Endothelial cell of umbilical vein (primary cell): ENCODE results near the gene MLEC. TPM values are rescaled to one million over a fixed set of nuclear protein-coding genes. Genes with fewer than 3 reads are reported as not detected.
A peak's percentile ranks its signal among the peaks of the same experiment; 100 is the strongest.

Experiments
- BruUV-seq: library from RNA; stranded (reverse); fragments of 400-500 nt; replicated peaks from 2 replicates; lab custom pipeline; 2021; lab: Mats Ljungman, UMichigan
- CTCF ChIA-PET: fragments of 300-600, 350-600 bp; sonication (Branson Sonifier 250); formaldehyde crosslinking; loops from one replicate; lab custom pipeline; 2021; ENCODE audit warnings: antibody characterized with exemption, inconsistent platforms; lab: Charles Lee
- POLR2A ChIA-PET: fragments of 300-600, 350-600 bp; sonication (Branson Sonifier 250); formaldehyde crosslinking; loops from one replicate; lab custom pipeline; 2021; ENCODE audit warnings: antibody characterized with exemption, inconsistent platforms; lab: Charles Lee
- DNase-seq: peaks from one replicate; pipeline ENCODE4 v3.0.0-alpha.2; 2011; ENCODE audit warnings: low read depth, low spot score
- FAIRE-seq: peaks from 2 replicates; lab custom pipeline; 2011; peaks lifted over from hg19 to GRCh38; lab: Jason Lieb, UNC
- H2AFZ ChIP-seq: 2 replicates; pipeline ENCODE4 v1.6.0; 2012; ENCODE audit warnings: low read depth, low read length, control low read depth, inconsistent platforms
- H3K27ac ChIP-seq: 2 replicates; pipeline ENCODE4 v1.5.1; 2011; ENCODE audit warnings: low read depth, mild to moderate bottlenecking, control low read depth, low read length, moderate library complexity; ENCODE audit not compliant: insufficient read depth
- H3K27me3 ChIP-seq, 2 experiments: 2 replicates each; pipeline versions ENCODE4 v1.6.0 to v1.6.1; 2011; ENCODE audit warnings: low read length in 2 of 2, mixed read lengths in 1 of 2; ENCODE audit not compliant: control insufficient read depth in 2 of 2, insufficient read depth in 2 of 2
- H3K36me3 ChIP-seq, 2 experiments: 2 replicates in 1 of 2; 3 replicates in 1 of 2; pipeline ENCODE4 v1.5.1; 2011; ENCODE audit warnings: low read length in 2 of 2, mild to moderate bottlenecking in 1 of 2, moderate library complexity in 1 of 2; ENCODE audit not compliant: control insufficient read depth in 2 of 2, insufficient read depth in 2 of 2; ENCODE audit errors: extremely low read depth in 1 of 2
- H3K4me1 ChIP-seq: 3 replicates; pipeline ENCODE4 v1.5.1; 2011; ENCODE audit warnings: mild to moderate bottlenecking, low read length; ENCODE audit not compliant: control insufficient read depth, insufficient read depth; ENCODE audit errors: extremely low read depth
- H3K4me2 ChIP-seq: 2 replicates; pipeline ENCODE4 v1.6.1; 2011; ENCODE audit warnings: low read length, control low read depth, mixed read lengths; ENCODE audit not compliant: insufficient read depth
- H3K4me3 ChIP-seq, 3 experiments: fragments of 200-600 bp in 1 of 3; sonication (generic), shearing (Covaris generic) in 1 of 3; replicated peaks in 1 of 3; 2 replicates each; pipeline ENCODE4 v1.5.1; 2011 to 2016; ENCODE audit warnings: control low read depth in 3 of 3, low read length in 3 of 3, mild to moderate bottlenecking in 2 of 3, inconsistent platforms in 1 of 3, low read depth in 1 of 3, moderate library complexity in 1 of 3; ENCODE audit not compliant: insufficient read depth in 1 of 3
- H3K79me2 ChIP-seq: 2 replicates; pipeline ENCODE4 v1.6.0; 2012; ENCODE audit warnings: low read length, inconsistent platforms; ENCODE audit not compliant: control insufficient read depth, insufficient read depth
- H3K9ac ChIP-seq: replicated peaks from 2 replicates; pipeline ENCODE3; 2011; ENCODE audit warnings: low read length, control low read depth; ENCODE audit not compliant: insufficient read depth; ENCODE audit errors: extremely low read depth
- H3K9me1 ChIP-seq: replicated peaks from 3 replicates; pipeline ENCODE4 v1.6.0; 2011; ENCODE audit warnings: mild to moderate bottlenecking, low read length; ENCODE audit not compliant: control insufficient read depth, insufficient read depth; ENCODE audit errors: extremely low read depth
- H3K9me3 ChIP-seq: replicated peaks from 2 replicates; pipeline ENCODE4 v1.5.1; 2012; ENCODE audit warnings: low read length, inconsistent platforms; ENCODE audit not compliant: control insufficient read depth, insufficient read depth
- H4K20me1 ChIP-seq: replicated peaks from 2 replicates; pipeline ENCODE3; 2011; ENCODE audit warnings: mild to moderate bottlenecking, low read length; ENCODE audit not compliant: control insufficient read depth, insufficient read depth; ENCODE audit errors: extremely low read depth
- CTCF ChIP-seq, 2 donors: IDR thresholded peaks; 1 replicate in 1 of 2; 2 replicates in 1 of 2; pipeline ENCODE4 v1.5.1; 2011; ENCODE audit warnings: low read length in 2 of 2, mild to moderate bottlenecking in 2 of 2, moderate library complexity in 2 of 2, control low read depth in 1 of 2, inconsistent platforms in 1 of 2, low read depth in 1 of 2; ENCODE audit not compliant: insufficient read depth in 1 of 2; ENCODE audit errors: extremely low read depth in 1 of 2
- FOS ChIP-seq: IDR thresholded peaks from 2 replicates; pipeline ENCODE4 v1.6.1; 2011; ENCODE audit warnings: mild to moderate bottlenecking, low read length, moderate library complexity, borderline replicate concordance; ENCODE audit not compliant: insufficient read depth
- GATA2 ChIP-seq: IDR thresholded peaks from 2 replicates; pipeline ENCODE4 v1.7.0; 2011; ENCODE audit warnings: low read depth, mild to moderate bottlenecking, moderate library complexity, mixed read lengths, low read length; ENCODE audit not compliant: insufficient read length, insufficient read depth
- JUN ChIP-seq: IDR thresholded peaks from 2 replicates; pipeline ENCODE4 v1.6.1; 2011; ENCODE audit warnings: borderline replicate concordance, low read depth; ENCODE audit not compliant: insufficient read length, insufficient read depth
- MAX ChIP-seq: IDR thresholded peaks from 2 replicates; pipeline ENCODE4 v1.6.1; 2011; ENCODE audit not compliant: insufficient read depth, insufficient read length
- MYC ChIP-seq: IDR thresholded peaks from one replicate; pipeline ENCODE4 v1.6.1; 2011; ENCODE audit warnings: mild to moderate bottlenecking, low read depth, low read length
- POLR2A ChIP-seq: IDR thresholded peaks from 2 replicates; pipeline ENCODE4 v1.6.1; 2012; ENCODE audit warnings: low read depth, mild to moderate bottlenecking, control low read depth, low read length
- POLR2AphosphoS5 ChIP-seq: IDR thresholded peaks from 2 replicates; pipeline ENCODE4 v1.6.1; 2012; ENCODE audit warnings: low read depth, mild to moderate bottlenecking, control low read depth, low read length, moderate library complexity; ENCODE audit not compliant: insufficient read depth
- dilution Hi-C: fragments of 300-500 bp; cut with MboI; formaldehyde crosslinking; loops from one replicate; pipeline ENCODE4 v1.15.0; 2019; ENCODE audit warnings: low sequenced_read_pairs; ENCODE audit not compliant: extremely low pct_ligation_motif_present
- intact Hi-C: fragments of 100-400 bp; cut with micrococcal nuclease; formaldehyde crosslinking; loops from one replicate; pipeline ENCODE4 v1.10.0; 2022
- polyA plus RNA-seq, 4 experiments: library from polyadenylated mRNA; depleted of rRNA in 3 of 4; stranded (reverse) in 3 of 4; unstranded in 1 of 4; fragments of >200 nt; gene quantifications; 2 replicates each; pipeline versions ENCODE4 v1.2.1 to v1.2.3, GENCODE V29; 2011 to 2012; ENCODE audit warnings: missing spikeins in 1 of 4
- total RNA-seq: library from RNA; stranded (reverse); gene quantifications from 2 replicates; pipeline ENCODE4 v1.2.3, GENCODE V29; 2021

MLEC gene
- total and polyA plus RNA-seq, 2 donors (not counting 3 experiments of a cell fraction or from before 2014, with no cell fraction given), result 28.4 to 144 TPM

- no peak overlapping the region for H3K4me3 ChIP-seq
- H3K9ac ChIP-seq, result no peak overlapping the region
- no peaks in the 10 kb centered on the region for H3K79me2 ChIP-seq
- no TSS peak for BruUV-seq
- DNase-seq (peak; percentile 71), FAIRE-seq (peak; percentile 85)
- dilution Hi-C loops, result no loop called here
- H3K9me3 ChIP-seq, result no peaks in the 10 kb centered on the region
- H3K27me3 ChIP-seq, result no peaks in the 10 kb centered on the region
- peak overlapping the region; percentile 79 for H2AFZ ChIP-seq
- ChIA-PET CTCF (interaction anchor here (0.9 to 3.3 kb wide), 7 partner anchors 9 to 273 kb away, joined by 3 to 17 read pairs (median 6); partner anchors contain the start of gene UNC119B), POLR2A (interaction anchor here (1.0 kb wide), 1 partner anchor 12 kb away, joined by 3 read pairs; the partner anchor contains the start of gene MLEC)
- H3K36me3 ChIP-seq, result peaks cover 34 to 45% of the 10 kb centered on the region in 2 experiments
- no peaks in the 10 kb centered on the region for H3K9me1 ChIP-seq
- peaks cover 17% of the 10 kb centered on the region for H3K4me1 ChIP-seq
- peak; percentile 61 for TF ChIP-seq FOS
- no peak for TF ChIP-seq JUN
- TF ChIP-seq MAX, result no peak
- no peak for TF ChIP-seq CTCF (IDR thresholded peaks at IDR 0.05; ENCODE audit: extremely low read depth in 1 of 2, insufficient read depth in 1 of 2, low read depth in 1 of 2, low read length in 2 of 2)
- peak; percentile 13 for TF ChIP-seq POLR2AphosphoS5
- intact Hi-C loops, result no loop called here
- peak overlapping the region; percentile 66 for H3K27ac ChIP-seq
- H3K4me2 ChIP-seq, result peak overlapping the region; percentile 49
- no peaks in the 10 kb centered on the region for H4K20me1 ChIP-seq
Measured at GRCh38 chr12:120698665-120699064, 11.7 kb downstream of the MLEC start.

- TF ChIP-seq MYC, result no peak
- TF ChIP-seq POLR2A, result no peak
- TF ChIP-seq GATA2, result no peak
- no peak for TF ChIP-seq JUN
- TF ChIP-seq POLR2AphosphoS5, result no peak
- TF ChIP-seq CTCF (IDR thresholded peaks at IDR 0.05; ENCODE audit: extremely low read depth in 1 of 2, insufficient read depth in 1 of 2, low read depth in 1 of 2, low read length in 2 of 2), result no peak
- H3K4me3 ChIP-seq, result no peak overlapping the region
- CTCF ChIA-PET, result interaction anchor here (1.8 to 3.3 kb wide), 3 partner anchors 8 to 11 kb away, joined by 6 to 17 read pairs (median 6); partner anchors contain the start of gene UNC119B
- BruUV-seq, result no TSS peak
- FAIRE-seq (no peak), DNase-seq (no peak)
- H3K9ac ChIP-seq, result no peak overlapping the region
- no peaks in the 10 kb centered on the region for H3K79me2 ChIP-seq
- intact Hi-C loops, result no loop called here
- peaks cover 17% of the 10 kb centered on the region for H3K4me1 ChIP-seq
- H3K27me3 ChIP-seq, result no peaks in the 10 kb centered on the region
- no peak overlapping the region for H3K27ac ChIP-seq
- H3K9me3 ChIP-seq, result no peaks in the 10 kb centered on the region
- H3K9me1 ChIP-seq, result no peaks in the 10 kb centered on the region
- no peak overlapping the region for H2AFZ ChIP-seq
- dilution Hi-C loops, result no loop called here
- no peaks in the 10 kb centered on the region for H4K20me1 ChIP-seq
- peaks cover 27 to 41% of the 10 kb centered on the region in 2 experiments for H3K36me3 ChIP-seq
- H3K4me2 ChIP-seq, result peak overlapping the region; percentile 49
- POLR2A ChIA-PET, result no interaction called here
Measured at GRCh38 chr12:120699553-120699952, 12.6 kb downstream of the MLEC start.
